NCI-H1092 (cell line): ENCODE data around the gene TSC22D3.
"Not testable (repeated sequence)": the region's sequence is repeated elsewhere in the genome, so short reads cannot be mapped to it uniquely, and the experiment has no call there.

Experiments used
- DNase-seq: peaks from one replicate; lab custom pipeline; 2025; lab: John Stamatoyannopoulos, UW

Gene TSC22D3

DNA sequence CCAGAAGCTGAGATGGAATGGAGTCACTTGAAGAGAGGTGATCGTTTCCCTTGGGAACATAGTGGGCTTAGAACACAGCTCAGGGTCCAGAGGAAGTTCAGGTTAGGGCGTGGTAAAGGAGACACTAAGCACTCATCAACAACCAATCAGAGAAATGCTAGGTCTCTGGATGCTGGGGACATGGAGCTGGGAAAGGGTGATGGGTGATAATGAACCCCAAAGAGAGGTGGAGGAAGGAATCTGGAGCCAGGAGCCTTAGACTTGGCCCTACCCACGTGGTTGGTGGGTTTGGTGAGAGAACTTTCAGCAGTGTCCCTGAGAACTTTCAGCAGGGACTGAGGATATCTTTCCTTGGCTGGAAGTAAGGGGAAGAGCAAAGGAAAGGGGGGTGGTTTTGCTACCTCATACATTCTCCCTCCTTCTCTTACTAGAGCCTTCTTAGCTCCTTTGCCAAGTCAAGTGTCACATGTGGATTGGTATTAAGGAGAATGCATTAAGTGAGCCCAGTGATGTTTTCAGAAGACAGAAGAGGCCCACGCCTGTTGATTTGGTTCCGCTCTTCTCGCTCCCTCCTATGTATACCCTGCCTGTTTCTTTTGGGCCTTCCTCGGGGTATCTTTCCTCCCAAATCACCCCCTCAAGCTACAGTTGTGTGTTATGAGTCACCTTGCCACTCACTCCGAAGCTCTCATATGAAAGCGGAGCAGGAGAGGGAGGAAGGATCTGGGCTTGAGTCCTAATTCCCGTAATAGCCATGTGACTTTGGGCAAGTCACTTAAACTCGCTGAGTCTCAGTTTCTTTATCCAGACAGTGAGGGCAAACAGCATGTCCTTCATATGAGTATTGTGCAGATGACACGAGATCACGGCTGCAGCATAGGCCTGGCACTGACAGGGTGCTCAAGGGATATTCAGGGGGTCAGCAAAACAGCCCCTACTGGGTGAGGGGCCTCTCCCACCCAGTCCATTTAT lies 63.1 kb downstream of the TSC22D3 start:
- no peak for DNase-seq

- no peak for DNase-seq
Measured at GRCh38 chrX:107711521-107712181, 63.9 kb downstream of the TSC22D3 start.

GRCh38 chrX:107710617-107711391 lies 64.8 kb downstream of the TSC22D3 start:
- no peak for DNase-seq

DNA sequence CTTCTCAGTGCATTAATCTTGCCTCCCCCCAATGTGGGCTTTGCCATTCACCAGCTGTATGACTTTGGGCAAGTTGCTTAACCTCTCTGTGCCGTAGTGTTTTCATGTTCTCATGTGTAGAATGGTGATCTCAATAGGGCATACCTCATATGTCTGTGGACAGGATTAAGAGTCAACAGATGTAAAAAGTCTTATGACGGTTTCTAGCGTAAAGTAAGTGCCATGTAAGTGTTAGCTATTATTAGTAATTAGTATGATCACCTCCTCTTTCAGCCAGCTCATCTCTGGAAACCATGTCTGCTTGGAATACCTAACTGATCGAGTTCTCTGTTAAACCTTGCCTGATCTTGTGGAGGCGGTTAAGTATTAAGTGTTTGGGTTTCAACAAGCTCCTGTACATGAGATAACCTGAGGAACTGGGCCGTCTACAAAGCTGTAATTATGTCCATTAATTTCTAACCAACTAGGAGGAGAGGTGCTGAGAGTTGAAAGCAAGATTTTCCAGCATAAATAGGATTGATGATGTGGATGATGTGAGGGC lies 66.3 kb downstream of the TSC22D3 start:
- DNase-seq, result no peak

DNA sequence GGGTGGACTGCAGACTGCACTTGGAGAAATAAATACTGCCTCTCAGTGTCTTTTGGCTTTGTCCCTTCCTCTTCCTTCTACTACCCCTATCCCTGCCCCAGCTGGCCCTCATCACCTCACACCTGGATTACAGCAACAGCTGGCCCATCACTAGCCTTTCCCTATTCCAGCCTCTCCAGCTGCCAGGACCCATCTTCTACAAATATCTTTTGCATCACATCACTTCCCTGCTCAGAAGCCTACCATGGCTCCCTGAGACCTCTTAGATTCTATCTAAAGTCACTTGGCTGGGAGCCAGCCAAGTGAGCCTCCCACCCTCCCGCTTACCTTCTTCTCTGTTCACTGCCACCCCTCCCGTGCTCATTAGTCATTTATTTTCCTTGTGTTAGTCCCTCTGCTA lies 66.8 kb downstream of the TSC22D3 start:
- no peak for DNase-seq

DNA sequence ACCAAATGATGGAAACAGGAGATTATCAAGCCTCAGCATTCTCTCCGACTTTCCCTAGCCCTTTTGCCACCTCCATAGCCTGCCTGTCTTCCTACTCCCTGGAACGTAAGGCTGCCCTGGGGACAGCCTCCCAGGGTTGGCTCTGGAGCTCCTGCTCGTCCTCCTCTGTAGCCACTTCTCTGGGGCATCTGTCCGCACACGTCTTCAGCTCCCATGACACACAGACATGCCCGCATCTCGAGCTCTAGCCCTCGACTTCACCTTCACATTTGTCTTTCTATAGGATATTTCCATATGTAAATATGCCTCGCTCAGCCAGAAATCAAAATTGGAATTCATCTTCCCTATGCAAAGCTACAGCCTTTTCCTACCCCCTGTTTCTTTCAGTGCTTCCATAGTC lies 67.7 kb downstream of the TSC22D3 start:
- DNase-seq, result no peak

DNA sequence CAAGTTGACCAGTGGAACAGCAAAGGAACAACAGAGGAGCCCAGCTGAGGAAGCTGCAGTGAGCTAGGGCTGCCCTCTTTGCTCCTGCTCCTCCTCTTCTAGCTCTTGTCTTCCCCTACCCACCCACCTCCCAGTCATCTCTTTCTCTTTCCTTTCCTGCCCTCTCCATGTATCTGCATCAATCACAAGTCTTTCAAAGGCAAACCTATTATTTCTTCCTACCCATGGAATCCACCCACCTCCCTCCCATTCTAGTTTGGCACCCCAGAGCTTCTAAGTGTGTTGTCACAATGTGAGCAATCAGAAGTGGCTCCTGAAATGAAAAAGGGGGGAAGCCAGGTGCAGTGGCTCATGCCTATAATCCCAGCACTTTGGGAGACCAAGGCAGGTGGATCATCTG lies 69.3 kb downstream of the TSC22D3 start:
- no peak for DNase-seq

GRCh38 chrX:107704587-107704986 lies 71.0 kb downstream of the TSC22D3 start:
- DNase-seq, result no peak

DNA sequence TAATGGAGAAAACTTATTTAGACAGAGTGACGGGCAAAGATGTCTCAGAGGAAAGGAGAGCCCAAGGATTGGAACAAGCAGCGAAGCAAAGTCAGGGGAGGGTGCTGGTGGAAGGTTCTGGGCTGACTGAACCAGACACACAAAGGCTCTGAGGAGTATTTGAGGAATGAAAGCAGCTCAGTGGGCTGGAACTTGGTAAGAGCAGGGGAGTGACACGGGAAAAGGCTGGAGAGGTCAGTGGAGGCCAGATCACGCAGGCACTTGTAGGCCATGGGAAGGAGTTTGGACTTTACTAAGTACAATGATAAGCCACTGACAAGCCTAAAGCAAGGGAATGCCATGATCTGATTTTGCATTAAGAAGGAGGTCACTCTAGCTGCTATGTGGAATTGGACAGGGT lies 71.4 kb downstream of the TSC22D3 start:
- DNase-seq, result no peak

DNA sequence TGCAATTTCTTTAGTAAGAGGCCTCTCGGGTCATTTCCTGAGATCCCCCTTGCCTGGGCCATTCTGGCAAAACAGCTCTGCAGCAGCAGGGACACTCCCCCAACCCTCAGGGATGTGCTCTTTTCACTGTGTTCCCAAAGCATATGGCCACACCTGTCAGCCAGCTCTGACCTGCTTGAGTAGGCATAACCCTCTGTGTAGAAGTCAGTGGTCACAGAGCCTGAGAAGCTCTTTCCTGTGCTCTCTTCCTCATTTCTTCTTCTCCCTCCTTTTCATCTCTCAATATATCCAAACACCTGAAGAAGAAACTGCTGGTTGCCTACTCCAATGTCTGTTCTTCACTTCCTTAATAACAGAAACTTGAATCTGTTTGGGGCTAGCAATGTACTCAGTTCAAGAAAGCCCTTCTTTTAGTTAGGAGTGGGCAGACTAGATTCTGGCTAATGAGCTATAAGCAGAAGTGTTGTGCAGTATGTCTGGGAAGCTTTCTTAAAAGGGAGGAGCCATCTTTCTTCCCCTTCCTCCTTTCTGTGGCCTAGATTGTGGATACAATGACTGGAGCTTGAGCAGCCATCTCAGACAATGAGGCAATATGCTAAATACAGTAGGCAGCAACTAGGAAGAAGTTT lies 74.0 kb downstream of the TSC22D3 start:
- no peak for DNase-seq

DNA sequence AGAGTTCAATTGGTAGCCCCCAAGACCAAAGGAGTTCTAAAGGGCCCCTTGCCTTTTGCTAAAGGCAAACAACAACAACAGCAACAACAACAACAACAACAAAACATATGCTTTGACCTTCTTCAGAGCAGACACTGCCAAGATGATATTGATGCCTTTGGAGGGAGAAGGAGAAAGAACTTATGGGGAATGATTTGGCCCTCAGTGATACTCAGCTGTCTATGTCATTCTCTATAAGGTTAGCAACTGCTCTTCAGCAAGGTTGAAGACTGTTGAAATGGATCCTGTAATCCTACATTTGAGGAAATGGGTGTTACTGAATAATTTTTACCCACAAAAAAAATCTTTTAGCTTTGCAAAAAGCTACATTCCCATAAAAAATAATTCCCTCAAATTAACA lies 74.8 kb downstream of the TSC22D3 start:
- DNase-seq, result no peak

DNA sequence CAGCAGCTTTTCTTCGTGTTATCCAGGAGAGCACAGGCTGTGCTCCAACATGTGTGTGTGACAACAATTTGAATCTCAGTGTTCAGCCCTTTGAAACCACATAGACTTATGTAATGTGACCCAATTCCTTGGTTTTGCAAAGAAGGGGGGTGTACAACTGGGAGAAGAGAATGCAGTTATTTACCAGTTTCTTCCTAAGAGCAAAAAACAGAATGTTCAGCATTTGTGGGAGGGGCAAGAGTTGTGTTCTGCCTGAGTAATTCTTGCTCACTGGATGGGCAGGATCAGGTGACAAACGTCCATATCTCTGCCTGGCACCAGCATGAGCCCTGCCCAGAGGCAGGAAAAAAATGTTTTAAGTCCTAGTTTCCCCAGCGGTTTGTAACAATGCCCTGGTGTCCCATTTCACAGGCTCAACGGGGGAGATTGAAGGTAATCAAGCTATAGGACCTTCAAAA lies 75.2 kb downstream of the TSC22D3 start:
- no peak for DNase-seq

DNA sequence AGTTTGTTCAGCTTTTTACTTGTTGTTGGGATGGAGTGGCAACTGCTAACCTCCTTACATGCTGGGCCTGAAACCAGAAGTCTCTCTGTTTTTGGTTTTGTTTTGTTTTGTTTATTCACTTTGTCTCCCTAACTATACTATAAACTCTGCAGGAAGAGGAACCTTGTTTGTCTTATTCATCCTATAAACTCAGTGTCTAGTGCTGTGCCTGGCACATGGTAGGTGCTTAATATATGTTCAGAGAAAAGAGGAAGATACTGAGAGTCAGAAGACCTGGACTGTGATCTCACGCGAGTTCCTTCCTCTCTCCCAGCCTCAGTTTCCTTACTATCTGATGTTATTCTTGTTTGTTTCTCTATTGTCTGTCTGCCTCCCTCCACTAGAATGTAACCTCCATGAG lies 76.0 kb downstream of the TSC22D3 start:
- no peak for DNase-seq

- DNase-seq, result no peak
Measured at GRCh38 chrX:107691024-107691448, 84.6 kb downstream of the TSC22D3 start.

DNA sequence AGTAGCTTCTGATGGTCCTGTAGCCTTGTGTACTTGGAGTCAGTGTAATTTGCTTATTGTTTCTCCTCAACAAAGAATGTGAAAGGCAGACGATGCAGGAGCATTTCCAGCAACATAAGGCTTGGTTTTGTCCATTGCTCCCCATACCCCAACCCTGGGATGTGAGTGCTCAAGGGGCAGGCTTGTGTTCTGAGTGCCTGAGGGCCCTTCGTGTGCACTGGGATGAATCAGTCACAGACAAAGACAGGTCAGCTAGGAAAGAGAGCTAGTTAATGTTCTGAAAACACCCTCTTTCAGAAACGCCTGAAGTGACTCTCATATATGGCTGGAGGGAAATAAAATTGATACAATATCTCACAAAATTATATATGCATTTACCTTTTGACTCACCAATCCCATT lies 88.1 kb downstream of the TSC22D3 start:
- DNase-seq, result no peak

DNA sequence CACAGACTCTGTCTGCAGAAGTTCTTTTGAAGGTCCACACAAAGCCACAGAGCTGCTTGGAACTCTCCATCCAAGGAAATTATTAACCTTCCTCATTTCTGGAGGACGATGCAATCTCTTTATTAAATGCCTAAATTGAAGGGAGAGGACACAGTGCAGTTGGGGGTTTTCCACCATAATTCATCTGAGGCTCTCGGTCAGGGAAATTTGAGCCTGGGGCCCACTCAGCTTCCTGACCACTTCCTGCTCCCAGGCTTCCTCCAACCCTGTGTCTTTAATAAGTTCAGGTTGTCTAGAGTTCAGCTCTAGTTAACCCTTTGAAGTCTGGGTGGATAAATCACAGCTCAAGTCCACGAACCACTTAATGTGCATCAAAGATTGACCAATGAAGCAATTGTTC lies 88.8 kb downstream of the TSC22D3 start:
- DNase-seq, result no peak

DNA sequence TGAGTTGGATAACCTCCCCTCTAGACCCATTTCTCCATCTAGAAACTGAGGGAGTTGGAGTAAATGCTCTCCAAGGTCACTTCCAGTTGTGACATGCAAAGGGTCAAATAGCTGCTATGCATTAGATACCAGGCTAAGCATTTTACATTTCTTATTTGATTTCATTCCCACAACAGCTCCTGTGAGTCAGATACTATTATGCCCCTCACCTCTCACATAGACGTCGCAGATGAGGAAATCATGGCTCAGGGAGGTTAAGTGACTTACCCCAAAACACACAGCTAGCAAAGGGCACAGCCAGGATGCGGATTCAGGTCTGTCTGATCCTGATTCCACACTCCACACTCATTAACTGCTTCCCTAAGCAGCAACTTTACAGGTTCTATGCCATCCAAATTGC lies 89.6 kb downstream of the TSC22D3 start:
- DNase-seq, result no peak

GRCh38 chrX:107685586-107685985 lies 90.0 kb downstream of the TSC22D3 start:
- DNase-seq, result not testable (repeated sequence)

- no peak for DNase-seq
Measured at GRCh38 chrX:107684956-107685385, 90.6 kb downstream of the TSC22D3 start.

DNA sequence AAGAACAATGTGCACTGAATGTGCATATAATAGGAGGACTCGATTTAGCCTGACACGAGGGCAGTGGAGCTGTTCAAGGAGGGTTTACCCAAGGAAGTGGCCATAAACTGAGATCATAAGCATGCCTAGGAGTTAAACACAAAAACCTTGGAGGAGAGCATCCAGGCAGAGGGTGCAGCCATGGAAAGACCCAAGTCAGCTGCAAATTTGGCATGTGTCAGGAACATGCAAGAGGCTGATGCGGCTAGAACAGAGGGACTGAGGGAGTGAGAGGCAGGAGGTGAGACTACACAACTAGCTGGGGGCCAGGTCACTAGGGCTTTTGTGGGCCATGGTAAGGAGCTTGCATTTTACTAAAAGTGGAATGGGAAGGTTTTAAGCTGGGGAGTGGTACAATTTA lies 91.7 kb downstream of the TSC22D3 start:
- DNase-seq, result no peak

GRCh38 chrX:107683124-107683895 lies 92.3 kb downstream of the TSC22D3 start:
- no peak for DNase-seq
